PC-3 (cell line): ENCODE results near the gene GPC2. TPM values are rescaled to one million over a fixed set of nuclear protein-coding genes. Genes with fewer than 3 reads are reported as not detected.
"Not testable (repeated sequence)": the region's sequence is repeated elsewhere in the genome, so short reads cannot be mapped to it uniquely, and the experiment has no call there.

ENCODE experiments used
- ATAC-seq: fragments of 200-7000 bp; cut with Tn5 transposase; 2 replicates; pipeline ENCODE4 v1.9.1; 2020; ENCODE audit warnings: mild to moderate bottlenecking, moderate library complexity
- BruUV-seq: library from RNA; stranded (reverse); fragments of 400-500 nt; replicated peaks from 2 replicates; lab custom pipeline; 2021; lab: Mats Ljungman, UMichigan
- CTCF ChIA-PET: fragments of 300-600 bp; sonication (Branson Sonifier 250); formaldehyde crosslinking; loops from one replicate; lab custom pipeline; 2022; ENCODE audit warnings: antibody characterized with exemption; lab: Charles Lee
- POLR2A ChIA-PET: fragments of 300-600 bp; sonication (Branson Sonifier 250); formaldehyde crosslinking; loops from one replicate; lab custom pipeline; 2022; ENCODE audit warnings: antibody characterized with exemption; ENCODE audit not compliant: unreplicated experiment; lab: Charles Lee
- DNase-seq: peaks from one replicate; pipeline ENCODE4 v3.0.0-alpha.2; 2015
- H2AFZ ChIP-seq: fragments of 300-600 bp; sonication (generic); 2 replicates; pipeline ENCODE4 v1.6.0; 2016; ENCODE audit warnings: antibody characterized with exemption, low read length
- H3F3A ChIP-seq: fragments of 300-600 bp; sonication (generic); one replicate; pipeline ENCODE4 v1.6.0; 2017; ENCODE audit warnings: antibody characterized with exemption, low read length, control low read depth, mild to moderate bottlenecking; ENCODE audit not compliant: unreplicated experiment
- H3K27ac ChIP-seq: fragments of 300-600 bp; sonication (generic); 2 replicates; pipeline ENCODE4 v1.5.1; 2016; ENCODE audit warnings: mild to moderate bottlenecking, low read length
- H3K27me3 ChIP-seq: fragments of 300-600 bp; sonication (generic); 2 replicates; pipeline ENCODE4 v1.6.1; 2016; ENCODE audit warnings: low read length, mixed read lengths
- H3K36me3 ChIP-seq: fragments of 300-600 bp; sonication (generic); 2 replicates; pipeline ENCODE4 v1.6.1; 2016; ENCODE audit warnings: low read depth, mixed run types, low read length, mixed read lengths
- H3K4me1 ChIP-seq: fragments of 300-600 bp; sonication (generic); 2 replicates; pipeline ENCODE4 v1.5.1; 2016; ENCODE audit warnings: low read length; ENCODE audit not compliant: insufficient read depth
- H3K4me2 ChIP-seq: fragments of 300-600 bp; sonication (generic); 2 replicates; pipeline ENCODE4 v1.6.0; 2016; ENCODE audit warnings: low read length
- H3K4me3 ChIP-seq: fragments of 300-600 bp; sonication (generic); 2 replicates; pipeline ENCODE4 v1.5.1; 2016; ENCODE audit warnings: mild to moderate bottlenecking, low read length, mixed read lengths
- H3K79me2 ChIP-seq: fragments of 300-600 bp; sonication (generic); 2 replicates; pipeline ENCODE4 v1.6.1; 2017; ENCODE audit warnings: low read length, mixed read lengths
- H3K9ac ChIP-seq: fragments of 300-600 bp; sonication (generic); 2 replicates; pipeline ENCODE4 v1.6.0; 2016; ENCODE audit warnings: mild to moderate bottlenecking, low read length
- H3K9me2 ChIP-seq: fragments of 300-600 bp; sonication (generic); replicated peaks from 2 replicates; pipeline ENCODE4 v1.6.1; 2016; ENCODE audit warnings: mixed run types, low read length, mixed read lengths
- H3K9me3 ChIP-seq: fragments of 300-600 bp; sonication (generic); 2 replicates; pipeline ENCODE4 v1.6.1; 2016; ENCODE audit warnings: low read length, mixed read lengths
- H4K20me1 ChIP-seq: fragments of 300-600 bp; sonication (generic); 2 replicates; pipeline ENCODE4 v1.6.1; 2016; ENCODE audit warnings: low read length, mixed read lengths
- EZH2 ChIP-seq: fragments of 300-600 bp; sonication (generic); IDR thresholded peaks from one replicate; pipeline ENCODE4 v1.6.1; 2017; ENCODE audit warnings: antibody characterized with exemption, mild to moderate bottlenecking, low read length; ENCODE audit not compliant: unreplicated experiment
- EZH2phosphoT487 ChIP-seq: fragments of 300-600 bp; sonication (generic); IDR thresholded peaks from 2 replicates; pipeline ENCODE4 v1.6.1; 2018; ENCODE audit warnings: mild to moderate bottlenecking, antibody characterized with exemption, low read length, borderline replicate concordance
- intact Hi-C: fragments of 100-400 bp; cut with micrococcal nuclease; formaldehyde crosslinking; loops from 2 replicates; pipeline ENCODE4 v1.9.0; 2023
- total RNA-seq: library from RNA; depleted of rRNA; stranded (reverse); fragments of >200 nt; gene quantifications from 2 replicates; pipeline ENCODE4 v1.2.3, GENCODE V29; 2014
- TF ChIP-seq, protein P1 (sequence below): fragments of 300-600 bp; sonication (generic); conservative IDR thresholded peaks from 2 replicates; pipeline ENCODE4 v1.5.1; 2017; ENCODE audit warnings: antibody characterized with exemption, low read depth, mild to moderate bottlenecking, low read length

GPC2 gene
- total RNA-seq, 1 experiment from 2014 or later: 1.6 TPM

DNA sequence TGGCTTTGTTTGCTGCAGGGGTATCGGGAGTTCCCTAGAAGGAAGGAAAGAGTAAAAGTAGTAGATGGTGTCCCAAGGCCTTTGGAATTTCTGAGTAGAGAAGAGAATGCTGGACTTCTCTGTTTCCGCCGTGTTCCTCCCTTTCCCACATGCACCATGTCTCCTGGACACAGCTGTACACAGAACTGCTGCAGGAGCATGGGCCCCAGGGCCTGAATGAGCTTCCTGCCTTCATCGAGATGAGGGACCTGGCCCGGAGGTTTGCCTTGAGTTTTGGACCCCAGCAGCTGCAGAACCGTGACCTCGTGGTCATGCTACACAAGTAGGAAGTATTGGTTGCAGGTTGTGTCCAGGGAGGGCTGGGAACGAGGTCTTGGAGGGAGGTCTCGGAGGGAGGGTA is 27.3 kb upstream of the GPC2 start:
- Histone ChIP-seq H3K9ac (no peak overlapping the region), H3K4me1 (no peaks in the 10 kb centered on the region), H3K4me2 (no peak overlapping the region), H3F3A (no peaks in the 10 kb centered on the region), H4K20me1 (no peaks in the 10 kb centered on the region), H3K36me3 (no peaks in the 10 kb centered on the region), H2AFZ (no peak overlapping the region), H3K27me3 (peaks cover 19% of the 10 kb centered on the region), H3K27ac (no peak overlapping the region), H3K79me2 (no peaks in the 10 kb centered on the region), H3K9me3 (no peaks in the 10 kb centered on the region), H3K9me2 (no peaks in the 10 kb centered on the region), H3K4me3 (no peak overlapping the region)
- ChIA-PET POLR2A (no interaction called here), CTCF (no interaction called here)
- DNase-seq (no peak), ATAC-seq (no peak)
- intact Hi-C loops: no loop called here
- TF ChIP-seq EZH2phosphoT487 (no peak), EZH2 (no peak)
- TF ChIP-seq, protein P1, sequence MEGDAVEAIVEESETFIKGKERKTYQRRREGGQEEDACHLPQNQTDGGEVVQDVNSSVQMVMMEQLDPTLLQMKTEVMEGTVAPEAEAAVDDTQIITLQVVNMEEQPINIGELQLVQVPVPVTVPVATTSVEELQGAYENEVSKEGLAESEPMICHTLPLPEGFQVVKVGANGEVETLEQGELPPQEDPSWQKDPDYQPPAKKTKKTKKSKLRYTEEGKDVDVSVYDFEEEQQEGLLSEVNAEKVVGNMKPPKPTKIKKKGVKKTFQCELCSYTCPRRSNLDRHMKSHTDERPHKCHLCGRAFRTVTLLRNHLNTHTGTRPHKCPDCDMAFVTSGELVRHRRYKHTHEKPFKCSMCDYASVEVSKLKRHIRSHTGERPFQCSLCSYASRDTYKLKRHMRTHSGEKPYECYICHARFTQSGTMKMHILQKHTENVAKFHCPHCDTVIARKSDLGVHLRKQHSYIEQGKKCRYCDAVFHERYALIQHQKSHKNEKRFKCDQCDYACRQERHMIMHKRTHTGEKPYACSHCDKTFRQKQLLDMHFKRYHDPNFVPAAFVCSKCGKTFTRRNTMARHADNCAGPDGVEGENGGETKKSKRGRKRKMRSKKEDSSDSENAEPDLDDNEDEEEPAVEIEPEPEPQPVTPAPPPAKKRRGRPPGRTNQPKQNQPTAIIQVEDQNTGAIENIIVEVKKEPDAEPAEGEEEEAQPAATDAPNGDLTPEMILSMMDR: no peak
- no TSS peak for BruUV-seq

DNA sequence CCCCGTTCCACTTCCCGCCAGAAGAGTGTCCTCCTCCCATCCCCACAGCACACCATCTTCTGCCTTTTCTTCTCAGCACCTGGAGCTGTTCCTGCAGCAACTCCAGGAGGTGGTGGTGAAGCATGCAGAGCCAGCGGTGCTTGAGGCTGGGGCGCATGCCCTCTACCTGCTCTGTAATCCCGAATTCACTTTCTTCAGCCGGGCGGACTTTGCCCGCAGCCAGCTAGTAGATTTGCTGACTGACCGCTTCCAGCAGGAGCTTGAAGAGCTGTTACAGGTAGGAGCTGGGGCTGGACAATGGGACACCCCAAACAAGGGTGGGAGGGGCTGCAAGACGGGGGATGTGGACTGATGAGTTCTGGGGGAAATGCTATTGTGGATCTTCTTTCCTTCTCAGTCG is 23.5 kb upstream of the GPC2 start:
- Histone ChIP-seq H3K4me3 (no peak overlapping the region), H3K4me2 (no peak overlapping the region), H3K27me3 (peaks cover 27% of the 10 kb centered on the region), H3K27ac (no peak overlapping the region), H2AFZ (no peak overlapping the region), H3F3A (no peaks in the 10 kb centered on the region), H3K4me1 (no peaks in the 10 kb centered on the region), H4K20me1 (no peaks in the 10 kb centered on the region), H3K79me2 (no peaks in the 10 kb centered on the region), H3K9me2 (no peaks in the 10 kb centered on the region), H3K36me3 (no peaks in the 10 kb centered on the region), H3K9ac (no peak overlapping the region), H3K9me3 (no peaks in the 10 kb centered on the region)
- ATAC-seq (no peak), DNase-seq (no peak)
- no TSS peak for BruUV-seq
- no peak for TF ChIP-seq EZH2
- no peak for TF ChIP-seq EZH2phosphoT487
- TF ChIP-seq, protein P1: no peak
- POLR2A ChIA-PET: no interaction called here
- intact Hi-C loops: no loop called here
- CTCF ChIA-PET: no interaction called here

DNA sequence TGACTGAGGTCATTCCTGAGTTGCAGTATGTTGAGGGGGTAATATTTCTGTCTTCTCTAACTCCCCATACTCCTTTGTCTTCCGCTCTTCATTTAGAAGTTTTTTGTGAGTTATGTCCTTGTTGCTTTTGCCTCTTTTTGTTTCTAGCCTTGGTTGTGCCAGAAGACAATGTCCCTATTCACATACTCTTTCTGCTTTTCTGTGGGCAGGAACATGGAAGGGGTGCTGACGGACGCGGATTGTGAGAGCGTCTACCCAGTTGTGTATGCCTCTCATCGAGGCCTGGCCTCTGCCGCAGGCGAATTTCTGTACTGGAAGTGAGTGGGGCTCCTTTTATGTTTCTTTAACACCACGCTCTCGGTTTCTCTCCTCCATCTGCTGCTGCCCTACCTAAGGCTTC is 21.1 kb upstream of the GPC2 start:
- no peak for ATAC-seq

DNA sequence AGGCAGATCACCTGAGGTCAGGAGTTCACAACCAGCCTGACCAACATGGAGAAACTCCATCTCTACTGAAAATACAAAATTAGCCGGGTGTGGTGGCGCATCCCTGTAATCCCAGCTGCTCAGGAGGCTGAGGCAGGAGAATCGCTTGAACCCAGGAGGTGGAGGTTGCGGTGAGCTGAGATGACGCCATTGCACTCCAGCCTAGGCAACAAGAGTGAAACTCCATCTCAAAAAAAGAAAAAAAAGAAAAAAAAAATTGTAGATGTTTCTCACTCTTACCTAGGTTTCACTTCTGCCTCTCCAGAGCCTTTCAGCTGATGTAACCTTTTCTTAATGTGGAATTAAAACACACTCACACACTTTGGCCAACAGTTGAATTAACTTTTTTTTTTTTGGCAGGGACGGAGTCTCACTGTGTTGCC is 18.7 kb upstream of the GPC2 start:
- H3K4me1 ChIP-seq, POLR2A ChIA-PET, H4K20me1 ChIP-seq, H3K4me3 ChIP-seq, H3K79me2 ChIP-seq, H3K36me3 ChIP-seq, H3K27ac ChIP-seq, intact Hi-C loops, BruUV-seq, H3K9me2 ChIP-seq, H3K4me2 ChIP-seq, DNase-seq, H3K9me3 ChIP-seq, H3K9ac ChIP-seq, ATAC-seq, H3F3A ChIP-seq, H2AFZ ChIP-seq: not testable (repeated sequence)
- CTCF ChIA-PET: interaction anchor here (0.7 kb wide), 2 partner anchors 37 to 67 kb away, joined by 3 read pairs; no protein-coding TSS in a partner anchor
- peaks cover 18% of the 10 kb centered on the region for H3K27me3 ChIP-seq

More for the DNA sequence above, 21.1 kb upstream of the GPC2 start:
- no peak overlapping the region for H3K4me3 ChIP-seq
- H3K36me3 ChIP-seq: no peaks in the 10 kb centered on the region
- no peak for DNase-seq
- H3K4me2 ChIP-seq: no peak overlapping the region
- H3K9ac ChIP-seq: no peak overlapping the region
- TF ChIP-seq EZH2phosphoT487: no peak
- TF ChIP-seq, protein P1: no peak
- no peak for TF ChIP-seq EZH2
- peaks cover 27% of the 10 kb centered on the region for H3K27me3 ChIP-seq
- H2AFZ ChIP-seq: no peak overlapping the region
- no TSS peak for BruUV-seq
- intact Hi-C loops: no loop called here
- H4K20me1 ChIP-seq: no peaks in the 10 kb centered on the region
- no peak overlapping the region for H3K27ac ChIP-seq
- ChIA-PET POLR2A (interaction anchor here (0.6 kb wide), 1 partner anchor 98 kb away, joined by 3 read pairs; no protein-coding TSS in a partner anchor), CTCF (no interaction called here)
- no peaks in the 10 kb centered on the region for H3K79me2 ChIP-seq
- H3F3A ChIP-seq: no peaks in the 10 kb centered on the region
- H3K9me3 ChIP-seq: no peaks in the 10 kb centered on the region
- no peaks in the 10 kb centered on the region for H3K4me1 ChIP-seq
- H3K9me2 ChIP-seq: no peaks in the 10 kb centered on the region
